LNCAP (cell line): ENCODE results near the gene HSH2D.
A peak's percentile ranks its signal among the peaks of the same experiment; 100 is the strongest.

Experiments
- CTCF ChIP-seq: fragments of 450-650 bp; IDR thresholded peaks from 2 replicates; pipeline ENCODE4 v1.5.1; 2017; ENCODE audit warnings: mild to moderate bottlenecking

The HSH2D gene

DNA sequence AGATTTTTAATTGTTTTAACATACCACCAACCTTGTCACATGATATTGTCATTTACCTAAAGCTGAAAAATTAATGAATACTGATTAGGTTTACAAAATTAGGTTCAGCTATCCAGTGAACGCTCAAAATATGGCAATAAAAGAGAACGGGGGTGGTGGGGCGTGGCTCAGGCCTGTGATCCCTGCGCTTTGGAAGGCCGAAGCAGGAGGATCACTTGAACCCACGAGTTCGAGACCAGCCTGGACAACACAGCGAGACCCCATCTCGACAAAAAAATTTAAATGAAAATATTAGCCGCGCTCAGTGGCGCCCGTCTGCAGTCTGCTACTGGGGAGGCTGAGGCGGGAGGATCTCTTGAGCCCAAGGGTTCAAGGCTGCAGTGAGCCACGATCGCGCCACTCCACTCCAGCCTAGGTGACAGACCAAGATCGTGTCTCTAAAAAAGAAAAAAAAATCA, 41.2 kb downstream of the HSH2D start:
- no peak for TF ChIP-seq CTCF

- TF ChIP-seq CTCF: no peak
Measured at GRCh38 chr19:16185123-16185767, 41.8 kb downstream of the HSH2D start, which contains the start of gene FAM32A. TSS of gene FAM32A (plus strand) at chr19:16185410. CDS start at chr19:16185443, 33 bp downstream.

DNA sequence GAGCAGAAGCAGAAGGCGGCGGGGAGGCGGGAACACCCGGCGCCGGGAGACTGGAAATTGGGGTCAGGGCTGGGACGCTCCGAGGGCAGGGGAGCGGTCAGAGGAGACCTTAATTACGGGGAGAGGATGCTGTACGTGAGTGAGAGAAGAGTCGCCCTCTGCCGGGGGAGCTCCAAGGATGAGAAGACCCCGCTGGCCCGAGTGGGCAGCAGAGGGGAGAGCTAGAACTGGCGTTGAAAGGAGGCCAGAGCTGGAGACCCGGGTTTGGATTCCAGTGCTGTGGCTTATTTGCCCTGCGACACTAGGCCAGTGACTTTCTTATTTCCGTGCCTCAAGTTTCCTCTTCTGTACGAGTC, 42.3 kb downstream of the HSH2D start:
- TF ChIP-seq CTCF: peak; percentile 40; the same call in 1 of the 2 replicates

DNA sequence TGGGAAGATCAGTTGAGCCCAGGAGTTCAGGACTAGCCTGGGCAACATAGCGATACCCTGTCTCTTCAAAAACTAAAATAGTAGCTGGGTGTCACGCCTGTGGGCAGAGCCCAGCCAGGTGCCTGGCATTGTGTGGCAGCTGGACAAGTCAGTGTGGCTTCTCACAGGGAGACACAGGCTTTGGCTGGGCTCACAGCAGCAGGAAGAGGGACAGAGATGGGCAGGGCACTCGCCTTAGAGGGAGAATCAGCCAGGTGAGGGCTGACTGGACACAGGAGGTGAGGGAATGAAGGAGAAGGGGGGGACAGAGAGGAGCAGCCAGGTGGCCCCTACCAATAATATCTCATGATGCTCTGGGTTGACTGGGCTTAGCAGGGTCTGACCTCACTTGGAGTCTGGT, 45.0 kb downstream of the HSH2D start:
- TF ChIP-seq CTCF: no peak

- TF ChIP-seq CTCF: no peak
Measured at GRCh38 chr19:16190198-16190597, 46.7 kb downstream of the HSH2D start.

DNA sequence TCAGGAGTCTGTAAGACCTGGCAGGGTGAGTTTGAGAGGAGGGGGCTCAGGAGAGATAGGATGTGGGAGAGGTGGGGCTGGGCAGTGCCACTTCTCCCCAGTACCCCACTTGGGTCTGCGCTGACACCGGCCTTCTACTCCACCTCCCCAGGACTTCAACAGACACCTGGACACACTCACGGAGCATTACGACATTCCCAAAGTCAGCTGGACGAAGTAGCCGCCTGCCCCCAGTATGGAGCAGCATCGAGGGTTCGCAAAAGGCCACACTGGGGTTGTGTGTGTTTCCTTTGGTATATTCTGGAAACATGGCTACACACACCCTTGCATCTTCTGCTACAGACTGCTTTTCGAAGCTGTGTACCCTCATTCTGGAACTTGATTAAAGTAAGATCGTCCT, 47.3 kb downstream of the HSH2D start:
- TF ChIP-seq CTCF: no peak

DNA sequence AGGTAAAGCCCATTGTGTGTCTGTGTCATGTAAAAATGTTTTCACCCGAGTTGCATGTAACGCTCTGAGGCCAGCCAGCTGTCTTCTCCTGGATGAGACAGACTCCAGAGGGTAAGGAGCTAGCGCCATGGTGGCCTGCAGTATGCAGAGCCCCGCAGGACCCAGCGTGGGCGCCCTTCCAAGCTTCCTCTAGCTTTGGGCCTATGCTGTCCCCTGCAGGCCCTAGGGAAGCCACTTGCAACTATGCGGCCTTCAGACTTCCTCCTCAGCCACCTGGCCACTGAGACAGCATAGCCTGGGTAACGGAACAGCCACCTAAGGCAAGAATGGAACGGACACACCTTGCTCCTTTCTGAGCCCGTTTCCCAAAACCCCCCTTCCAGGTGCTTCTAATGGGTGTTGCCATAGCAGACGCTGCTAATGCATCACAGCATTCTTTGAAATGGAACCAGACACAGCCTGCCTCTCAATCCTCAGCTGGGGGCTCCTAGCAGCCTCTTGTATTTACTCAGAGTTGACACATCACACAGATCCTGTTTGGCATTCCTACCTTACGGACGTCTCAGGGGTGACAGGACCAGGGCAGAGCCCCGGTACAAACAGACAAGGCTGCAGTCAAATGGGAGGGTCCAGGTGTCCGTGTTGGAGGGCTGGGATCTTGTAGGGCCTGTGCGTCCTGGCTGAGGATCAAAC, 47.9 kb downstream of the HSH2D start:
- no peak for TF ChIP-seq CTCF
